ENCODE results near the gene WDR82.
A peak's percentile ranks its signal among the peaks of the same experiment; 100 is the strongest.

WDR82 gene

DNA sequence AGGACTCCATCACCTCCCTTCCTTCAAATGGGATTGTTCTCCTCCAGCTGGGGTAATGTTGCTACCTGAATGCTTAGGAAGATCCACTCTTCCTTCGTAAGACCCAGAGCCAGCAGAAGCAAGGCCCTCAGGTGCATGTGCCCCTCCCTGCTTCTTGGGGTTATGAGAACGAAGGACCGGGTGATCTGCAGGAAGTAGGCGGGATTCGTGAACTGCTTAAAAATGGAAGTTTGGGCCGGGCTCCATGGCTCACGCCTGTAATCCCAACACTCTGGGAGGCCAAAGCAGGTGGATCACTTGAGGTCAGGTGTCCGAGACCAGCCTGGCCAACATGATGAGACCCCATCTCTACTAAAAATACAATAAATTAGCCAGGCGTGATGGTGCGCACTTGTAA, 61.0 kb downstream of the WDR82 start:
- Histone ChIP-seq H3K4me3 (ENCODE audit: low read length, poor library complexity, severe bottlenecking) (peak overlapping the region; percentile 74), H3K9me2 (replicated peaks; ENCODE audit: low read depth, low read length) (no peaks in the 10 kb centered on the region), H3K4me2 (ENCODE audit: low read depth, low read length, poor library complexity, severe bottlenecking) (peak overlapping the region; percentile 98), H3K4me1 (ENCODE audit: insufficient read depth, low read length, poor library complexity, severe bottlenecking) (peaks cover 54% of the 10 kb centered on the region), H3K9ac (ENCODE audit: low read depth, low read length, poor library complexity, severe bottlenecking) (peak overlapping the region; percentile 70), H4K20me1 (ENCODE audit: insufficient read depth, low read length, poor library complexity, severe bottlenecking) (no peaks in the 10 kb centered on the region), H3F3A (ENCODE audit: low read depth) (peaks cover 13% of the 10 kb centered on the region; the same call in 1 of the 2 replicates), H3K27me3 (ENCODE audit: insufficient read depth, low read length, poor library complexity, severe bottlenecking) (no peaks in the 10 kb centered on the region), H3K9me3 (ENCODE audit: insufficient read depth, low read depth, low read length) (no peaks in the 10 kb centered on the region), H3K36me3 (ENCODE audit: insufficient read depth, low read length) (peaks cover 32% of the 10 kb centered on the region; the same call in 1 of the 2 replicates), H2AFZ (ENCODE audit: low read length) (no peak overlapping the region), H3K79me2 (ENCODE audit: insufficient read depth, low read length) (peaks cover 21% of the 10 kb centered on the region)
- no peak for TF ChIP-seq EZH2phosphoT487 (IDR thresholded peaks at IDR 0.05; ENCODE audit: borderline replicate concordance)
- TF ChIP-seq, protein P1, sequence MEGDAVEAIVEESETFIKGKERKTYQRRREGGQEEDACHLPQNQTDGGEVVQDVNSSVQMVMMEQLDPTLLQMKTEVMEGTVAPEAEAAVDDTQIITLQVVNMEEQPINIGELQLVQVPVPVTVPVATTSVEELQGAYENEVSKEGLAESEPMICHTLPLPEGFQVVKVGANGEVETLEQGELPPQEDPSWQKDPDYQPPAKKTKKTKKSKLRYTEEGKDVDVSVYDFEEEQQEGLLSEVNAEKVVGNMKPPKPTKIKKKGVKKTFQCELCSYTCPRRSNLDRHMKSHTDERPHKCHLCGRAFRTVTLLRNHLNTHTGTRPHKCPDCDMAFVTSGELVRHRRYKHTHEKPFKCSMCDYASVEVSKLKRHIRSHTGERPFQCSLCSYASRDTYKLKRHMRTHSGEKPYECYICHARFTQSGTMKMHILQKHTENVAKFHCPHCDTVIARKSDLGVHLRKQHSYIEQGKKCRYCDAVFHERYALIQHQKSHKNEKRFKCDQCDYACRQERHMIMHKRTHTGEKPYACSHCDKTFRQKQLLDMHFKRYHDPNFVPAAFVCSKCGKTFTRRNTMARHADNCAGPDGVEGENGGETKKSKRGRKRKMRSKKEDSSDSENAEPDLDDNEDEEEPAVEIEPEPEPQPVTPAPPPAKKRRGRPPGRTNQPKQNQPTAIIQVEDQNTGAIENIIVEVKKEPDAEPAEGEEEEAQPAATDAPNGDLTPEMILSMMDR (conservative IDR thresholded peaks at IDR 0.05; ENCODE audit: low read length): no peak

DNA sequence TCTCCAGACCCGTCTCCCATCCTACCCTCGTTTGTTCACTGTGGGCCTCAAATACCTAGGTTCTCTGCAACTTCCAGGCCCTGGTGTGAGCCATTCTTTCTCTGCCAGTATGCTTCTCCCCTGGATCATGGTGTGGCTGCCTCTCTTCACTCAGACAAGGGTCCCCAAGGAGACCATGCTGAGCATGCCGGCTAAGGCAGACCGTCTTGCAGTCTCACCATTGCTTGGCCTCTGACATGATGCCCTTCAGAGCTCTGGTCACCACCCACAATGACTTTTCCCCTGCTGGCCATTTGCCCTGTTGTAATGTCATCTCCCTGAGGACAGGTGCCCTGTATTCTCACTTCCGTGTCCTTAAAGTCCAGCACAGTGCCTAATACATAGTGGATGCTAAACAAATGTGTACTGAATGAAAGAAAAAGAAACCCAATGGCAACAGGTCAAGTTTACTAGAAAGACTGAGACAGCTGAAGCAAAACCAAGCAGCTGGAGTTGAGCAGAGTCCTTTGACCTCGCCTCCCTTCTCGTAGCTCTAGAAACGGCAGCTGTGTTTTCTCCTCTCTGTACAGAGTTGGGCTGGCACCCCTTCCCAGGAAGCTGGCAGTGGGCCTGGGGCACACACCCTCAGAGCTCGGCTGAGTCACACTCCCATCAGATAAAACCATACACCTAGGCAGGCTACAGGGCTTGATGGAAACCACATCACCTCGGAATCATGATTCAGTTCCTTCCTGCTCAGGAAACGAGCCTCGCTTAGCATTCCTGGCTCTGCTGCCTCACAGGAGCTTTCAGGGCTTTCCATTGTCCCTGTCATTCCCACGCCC, 61.7 kb downstream of the WDR82 start:
- TF ChIP-seq, protein P1 (conservative IDR thresholded peaks at IDR 0.05; ENCODE audit: low read length): no peak
- TF ChIP-seq EZH2phosphoT487 (IDR thresholded peaks at IDR 0.05; ENCODE audit: borderline replicate concordance): no peak
- Histone ChIP-seq H3F3A (ENCODE audit: low read depth) (peaks cover 13% of the 10 kb centered on the region; the same call in 1 of the 2 replicates), H3K4me1 (ENCODE audit: insufficient read depth, low read length, poor library complexity, severe bottlenecking) (peaks cover 48% of the 10 kb centered on the region), H3K9me2 (replicated peaks; ENCODE audit: low read depth, low read length) (no peaks in the 10 kb centered on the region), H3K4me3 (ENCODE audit: low read length, poor library complexity, severe bottlenecking) (peak overlapping the region; percentile 74), H3K36me3 (ENCODE audit: insufficient read depth, low read length) (peaks cover 38% of the 10 kb centered on the region; the same call in 1 of the 2 replicates), H3K27me3 (ENCODE audit: insufficient read depth, low read length, poor library complexity, severe bottlenecking) (no peaks in the 10 kb centered on the region), H3K9me3 (ENCODE audit: insufficient read depth, low read depth, low read length) (no peaks in the 10 kb centered on the region), H2AFZ (ENCODE audit: low read length) (no peak overlapping the region), H3K9ac (ENCODE audit: low read depth, low read length, poor library complexity, severe bottlenecking) (peak overlapping the region; percentile 70), H3K79me2 (ENCODE audit: insufficient read depth, low read length) (peaks cover 18% of the 10 kb centered on the region), H3K4me2 (ENCODE audit: low read depth, low read length, poor library complexity, severe bottlenecking) (peak overlapping the region; percentile 98), H4K20me1 (ENCODE audit: insufficient read depth, low read length, poor library complexity, severe bottlenecking) (no peaks in the 10 kb centered on the region)

DNA sequence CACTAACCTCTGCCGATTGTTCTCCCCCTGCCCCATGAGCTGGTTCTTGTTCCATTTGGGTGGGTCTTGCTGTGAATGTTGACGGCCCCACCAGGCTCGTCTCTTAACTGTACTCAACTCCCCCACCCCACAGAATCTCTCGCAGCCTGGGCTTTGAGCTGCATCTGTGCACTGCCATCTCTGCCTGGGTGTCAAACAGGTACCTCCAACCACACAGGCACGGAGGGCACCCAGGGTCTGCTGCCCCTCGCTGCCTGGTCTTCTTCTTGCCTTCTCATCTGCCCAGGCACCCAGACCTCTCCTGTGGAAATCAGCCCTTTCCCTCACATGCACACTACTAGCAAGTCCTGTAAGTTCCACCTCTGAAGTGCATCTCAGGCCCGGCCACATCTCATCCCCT, 63.1 kb downstream of the WDR82 start:
- TF ChIP-seq, protein P1 (conservative IDR thresholded peaks at IDR 0.05; ENCODE audit: low read length): no peak
- no peak for TF ChIP-seq EZH2phosphoT487 (IDR thresholded peaks at IDR 0.05; ENCODE audit: borderline replicate concordance)
- no peaks in the 10 kb centered on the region for H4K20me1 ChIP-seq (ENCODE audit: insufficient read depth, low read length, poor library complexity, severe bottlenecking)
- H3K9me2 ChIP-seq (replicated peaks; ENCODE audit: low read depth, low read length): no peaks in the 10 kb centered on the region
- no peaks in the 10 kb centered on the region for H3K27me3 ChIP-seq (ENCODE audit: insufficient read depth, low read length, poor library complexity, severe bottlenecking)
- no peak overlapping the region for H2AFZ ChIP-seq (ENCODE audit: low read length)
- peaks cover 5% of the 10 kb centered on the region; the same call in 1 of the 2 replicates for H3K79me2 ChIP-seq (ENCODE audit: insufficient read depth, low read length)
- H3K9me3 ChIP-seq (ENCODE audit: insufficient read depth, low read depth, low read length): no peaks in the 10 kb centered on the region
- H3K4me3 ChIP-seq (ENCODE audit: low read length, poor library complexity, severe bottlenecking): no peak overlapping the region
- H3F3A ChIP-seq (ENCODE audit: low read depth): peaks cover 13% of the 10 kb centered on the region; the same call in 1 of the 2 replicates
- H3K4me1 ChIP-seq (ENCODE audit: insufficient read depth, low read length, poor library complexity, severe bottlenecking): peaks cover 34% of the 10 kb centered on the region
- no peak overlapping the region for H3K4me2 ChIP-seq (ENCODE audit: low read depth, low read length, poor library complexity, severe bottlenecking)
- H3K36me3 ChIP-seq (ENCODE audit: insufficient read depth, low read length): peaks cover 52% of the 10 kb centered on the region; the same call in 1 of the 2 replicates
- no peak overlapping the region for H3K9ac ChIP-seq (ENCODE audit: low read depth, low read length, poor library complexity, severe bottlenecking)
